Activated CD4-positive, alpha-beta T cell treated with anti-CD3 and anti-CD28 coated beads, Interleukin-2, Interleukin-6, amounts not matched to agents 100 ng/mL and 50 ng/mL, durations not matched to agents 16 hours and 8 hours (primary cell): ENCODE results near the gene PDXDC1.
"Not testable (repeated sequence)": the region's sequence is repeated elsewhere in the genome, so short reads cannot be mapped to it uniquely, and the experiment has no call there.

ENCODE experiments used
- DNase-seq: peaks from one replicate; pipeline ENCODE4 v3.0.0-alpha.2; 2020

The PDXDC1 gene

DNA sequence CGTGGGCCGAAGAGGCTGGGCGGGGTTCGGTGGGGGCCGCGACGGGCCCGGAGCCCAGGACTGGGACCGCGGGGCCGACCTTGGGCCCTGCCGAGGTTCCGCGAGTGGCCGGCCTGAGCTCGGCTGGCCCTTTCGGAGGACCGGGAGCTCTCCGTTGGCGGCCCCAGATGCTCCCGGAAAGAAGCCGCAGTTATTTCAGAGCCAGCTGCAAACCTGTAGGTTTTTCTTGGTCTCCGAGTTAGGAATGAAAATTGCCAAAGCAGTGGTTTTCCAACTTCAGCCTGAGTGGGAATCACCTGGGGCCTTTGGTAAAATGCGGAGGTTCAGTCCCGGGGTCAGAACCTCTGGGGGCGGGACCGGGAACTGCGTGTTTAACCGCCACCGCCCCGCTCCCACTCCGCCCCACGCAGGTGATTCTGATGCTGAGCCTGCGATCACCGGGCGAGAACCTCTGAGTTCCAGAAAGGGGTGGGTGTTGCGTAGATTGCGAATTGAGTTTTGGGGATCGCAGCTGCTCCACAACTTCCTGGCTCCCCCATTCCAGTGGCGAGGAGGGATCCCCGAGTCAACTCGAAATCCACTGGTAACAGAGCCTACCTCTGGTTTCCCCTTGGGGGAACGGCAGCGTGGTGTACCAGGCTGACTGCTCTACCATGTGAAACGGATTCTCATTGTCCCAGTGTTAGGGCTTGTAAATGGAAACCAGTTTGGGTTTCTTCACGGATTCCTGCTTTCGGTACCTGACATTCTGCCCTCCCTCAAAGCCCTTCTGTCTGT is 780 bp downstream of the PDXDC1 start:
- peak; percentile 51 for DNase-seq

DNA sequence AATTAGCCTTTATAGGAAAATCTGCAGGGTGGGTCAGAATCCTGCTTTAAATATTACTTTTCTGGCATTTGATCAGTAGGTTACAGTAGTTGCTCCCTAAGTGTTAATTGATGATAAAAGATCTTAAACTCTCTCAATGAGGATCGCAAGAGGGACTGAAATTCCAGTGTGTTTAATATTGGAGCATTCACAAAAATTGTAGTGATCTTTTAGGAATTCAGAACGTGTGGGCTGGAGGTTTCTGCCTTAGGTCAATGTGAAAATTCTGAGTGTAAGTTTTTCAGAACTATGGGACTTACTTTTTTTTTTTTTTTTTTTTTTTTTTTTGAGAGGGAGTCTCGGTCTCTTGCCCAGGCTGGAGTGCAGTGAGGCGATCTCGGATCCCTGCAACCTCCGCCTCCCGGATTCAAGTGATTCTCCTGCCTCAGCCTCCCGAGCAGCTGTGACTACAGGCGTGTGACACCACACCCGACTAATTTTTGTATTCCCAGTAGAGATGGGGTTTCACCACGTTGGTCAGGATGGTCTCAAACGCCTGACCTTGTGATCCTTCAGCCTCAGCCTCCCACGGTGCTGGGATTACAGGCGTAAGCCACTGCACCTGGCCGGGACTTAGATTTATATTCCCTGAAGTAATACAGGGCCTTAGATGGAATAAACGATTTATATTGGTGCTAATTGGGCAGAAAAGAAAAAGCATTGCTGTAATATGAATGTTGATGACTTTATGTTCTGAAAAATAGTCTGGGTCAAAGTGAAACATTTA is 2.3 kb downstream of the PDXDC1 start:
- not testable (repeated sequence) for DNase-seq

DNA sequence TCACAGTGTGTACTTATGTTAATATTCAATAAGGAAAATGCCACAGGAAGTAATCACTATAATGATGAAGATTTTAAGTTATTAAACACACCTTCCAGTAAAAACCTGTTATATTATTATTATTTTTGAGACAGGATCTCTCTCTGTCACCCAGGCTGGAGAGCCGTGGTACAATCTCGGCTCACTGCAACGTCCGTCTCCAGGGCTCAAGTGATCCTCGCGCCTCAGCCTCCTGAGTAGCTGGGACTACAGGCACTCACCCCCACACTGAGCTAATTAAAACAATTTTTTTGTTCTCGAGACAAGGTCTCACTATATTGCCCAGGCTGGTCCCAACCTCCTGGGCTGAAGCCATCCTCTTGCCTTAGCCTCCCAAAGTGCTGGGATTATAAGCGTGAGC is 3.5 kb downstream of the PDXDC1 start:
- DNase-seq = not testable (repeated sequence)

- not testable (repeated sequence) for DNase-seq
Measured at GRCh38 chr16:14978908-14979307, 4.1 kb downstream of the PDXDC1 start.

GRCh38 chr16:14981234-14981633 is 6.4 kb downstream of the PDXDC1 start:
- DNase-seq = not testable (repeated sequence)

DNA sequence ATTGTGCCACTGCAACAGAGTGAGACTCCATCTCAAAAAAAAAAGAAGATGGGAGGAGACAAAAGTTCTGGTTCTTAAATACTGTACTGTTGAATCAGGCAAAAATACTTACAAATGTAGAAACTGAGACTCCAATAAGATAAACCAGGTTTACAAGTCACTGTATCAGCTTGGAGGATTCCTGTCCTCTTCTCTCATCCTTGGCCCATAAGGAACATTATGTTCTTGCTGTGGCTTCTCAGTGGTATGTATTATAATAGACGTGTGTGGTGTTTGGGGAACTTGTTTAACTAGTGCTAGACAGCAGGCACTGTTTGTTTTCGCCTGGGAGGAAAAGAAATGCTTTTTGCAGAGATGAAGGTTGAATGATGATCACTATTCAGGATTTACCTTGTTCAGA is 7.7 kb downstream of the PDXDC1 start:
- DNase-seq = not testable (repeated sequence)

DNA sequence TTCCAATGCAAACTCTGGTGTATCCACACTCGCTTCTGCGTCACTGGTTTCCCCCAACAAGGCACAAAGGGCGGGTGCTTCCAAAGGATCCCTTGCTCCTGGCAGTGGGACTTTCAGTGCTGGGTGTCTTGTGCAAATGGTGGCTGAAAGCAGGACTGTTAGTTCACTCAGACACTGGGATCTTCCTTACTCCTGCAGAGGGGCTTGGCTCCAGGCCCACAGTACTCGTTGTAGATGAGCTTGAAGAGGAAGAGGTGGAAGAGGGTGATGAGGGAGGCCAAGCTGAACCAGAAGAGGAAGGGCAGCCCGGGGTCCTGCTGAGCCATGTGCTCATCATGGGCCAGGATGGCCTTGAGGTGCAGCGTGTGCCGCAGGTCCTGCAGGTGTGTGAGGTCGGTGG is 13.3 kb downstream of the PDXDC1 start:
- not testable (repeated sequence) for DNase-seq

GRCh38 chr16:14988661-14989191 is 13.9 kb downstream of the PDXDC1 start:
- DNase-seq = not testable (repeated sequence)

DNA sequence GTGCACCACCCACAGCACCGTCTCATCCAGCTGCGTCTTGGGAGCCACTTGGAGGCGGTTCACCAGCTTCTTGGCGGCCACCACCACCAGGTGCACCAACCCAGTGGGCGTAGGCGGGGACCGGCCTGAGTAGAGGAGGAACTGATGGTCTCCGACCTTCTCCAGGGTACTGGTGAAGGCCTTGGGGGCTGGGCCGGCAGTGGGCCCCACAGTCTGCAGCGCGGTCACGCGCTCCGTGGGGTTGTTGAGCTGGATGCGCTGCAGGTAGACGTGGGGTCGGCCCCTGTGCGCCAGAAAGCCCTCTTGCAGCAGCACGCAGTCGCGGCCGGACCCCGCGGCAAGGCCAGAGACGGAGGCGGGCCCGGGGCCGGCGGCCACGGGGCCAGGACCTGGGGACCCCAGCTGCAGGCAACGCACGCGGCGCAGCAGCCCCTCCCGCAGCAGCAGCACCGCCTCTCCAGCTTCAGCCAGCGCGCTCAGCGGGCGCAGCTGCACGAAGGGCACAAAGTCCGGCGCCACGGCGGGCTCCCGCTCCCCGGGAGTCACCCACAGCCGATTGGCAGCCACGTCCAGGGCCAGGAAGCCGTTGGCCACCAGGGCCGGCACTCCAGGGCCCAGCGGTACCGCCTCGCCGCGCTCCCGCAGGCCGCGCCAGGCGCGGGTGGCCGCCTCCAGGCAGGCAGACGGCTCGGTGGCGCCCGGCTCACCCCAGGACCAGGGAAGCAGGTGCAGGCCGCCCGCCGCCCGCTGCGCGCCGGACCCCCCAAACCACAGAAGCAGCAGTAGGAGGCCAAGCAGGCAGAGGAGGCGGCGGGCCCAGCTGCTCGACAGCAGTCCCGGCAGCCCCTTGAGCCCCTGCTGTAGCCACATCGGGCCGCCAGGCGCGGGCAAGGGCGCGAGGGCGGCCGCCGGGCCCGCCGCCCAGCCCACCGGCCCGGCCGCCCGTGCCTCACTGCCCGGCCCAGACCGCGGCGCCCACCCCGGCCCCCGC is 14.8 kb downstream of the PDXDC1 start:
- DNase-seq = not testable (repeated sequence)

DNA sequence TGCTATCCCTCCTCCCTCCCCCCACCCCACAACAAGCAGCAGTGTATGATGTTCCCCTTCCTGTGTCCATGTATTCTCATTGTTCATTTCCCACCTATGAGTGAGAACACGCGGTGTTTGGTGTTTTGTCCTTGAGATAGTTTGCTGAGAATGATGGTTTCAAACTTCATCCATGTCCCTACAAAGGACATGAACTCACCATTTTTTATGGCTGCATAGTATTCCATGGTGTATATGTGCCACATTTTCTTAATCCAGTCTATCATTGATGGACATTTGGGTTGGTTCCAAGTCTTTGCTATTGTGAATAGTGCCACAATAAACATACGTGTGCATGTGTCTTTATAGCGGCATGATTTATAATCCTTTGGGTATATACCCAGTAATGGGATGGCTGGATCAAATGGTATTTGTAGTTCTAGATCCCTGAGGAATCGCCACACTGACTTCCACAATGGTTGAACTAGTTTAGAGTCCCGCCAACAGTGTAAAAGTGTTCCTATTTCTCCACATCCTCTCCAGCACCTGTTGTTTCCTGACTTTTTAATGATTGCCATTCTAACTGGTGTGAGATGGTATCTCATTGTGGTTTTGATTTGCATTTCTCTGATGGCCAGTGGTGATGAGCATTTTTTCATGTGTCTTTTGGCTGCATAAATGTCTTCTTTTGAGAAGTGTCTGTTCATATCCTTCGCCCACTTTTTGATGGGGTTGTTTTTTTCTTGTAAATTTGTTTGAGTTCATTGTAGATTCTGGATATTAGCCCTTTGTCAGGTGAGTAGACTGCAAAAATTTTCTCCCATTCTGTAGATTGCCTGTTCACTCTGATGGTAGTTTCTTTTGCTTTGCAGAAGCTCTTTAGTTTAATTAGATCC is 18.7 kb downstream of the PDXDC1 start:
- not testable (repeated sequence) for DNase-seq

- DNase-seq = not testable (repeated sequence)
Measured at GRCh38 chr16:14996702-14997101, 21.9 kb downstream of the PDXDC1 start.

- DNase-seq = not testable (repeated sequence)
Measured at GRCh38 chr16:14998300-14998699, 23.5 kb downstream of the PDXDC1 start.

GRCh38 chr16:14999845-15000244 is 25.0 kb downstream of the PDXDC1 start:
- not testable (repeated sequence) for DNase-seq

- DNase-seq = not testable (repeated sequence)
Measured at GRCh38 chr16:15002448-15002847, 27.6 kb downstream of the PDXDC1 start.

DNA sequence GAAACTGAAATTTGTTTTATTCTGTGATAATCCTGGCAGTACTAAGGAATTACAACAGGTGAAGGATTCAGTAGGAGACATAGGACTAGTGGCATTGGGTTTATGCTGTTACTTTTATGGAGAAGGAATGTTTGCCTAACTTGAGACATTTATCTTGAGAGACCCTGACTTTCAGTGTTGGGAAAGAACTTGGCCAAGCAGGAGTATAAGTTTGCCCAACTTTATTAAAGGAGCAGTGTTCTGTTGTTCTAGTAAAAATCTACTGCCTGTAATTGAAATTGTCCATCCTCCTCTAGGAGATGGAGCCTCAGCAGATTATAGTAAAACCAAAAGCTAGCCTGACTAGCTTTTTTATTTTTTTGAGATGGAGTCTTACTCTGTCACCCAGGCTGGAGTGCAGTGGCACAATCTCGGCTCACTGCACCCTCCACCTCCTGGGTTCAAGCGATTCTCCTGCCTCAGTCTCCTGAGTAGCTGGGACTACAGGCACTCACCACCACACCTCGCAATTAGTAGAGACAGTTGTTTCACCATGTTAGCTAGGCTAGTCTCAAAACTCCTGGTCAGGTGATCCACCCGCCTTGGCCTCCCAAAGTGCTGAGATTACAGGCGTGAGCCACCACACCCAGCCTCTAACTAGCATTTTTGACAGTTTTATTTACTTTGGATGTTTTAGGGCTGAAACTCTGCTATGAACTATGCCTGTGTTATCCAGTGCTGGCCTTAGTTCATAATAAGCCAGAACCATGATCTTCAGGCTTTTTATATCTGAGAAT is 30.7 kb downstream of the PDXDC1 start:
- DNase-seq = not testable (repeated sequence)

DNA sequence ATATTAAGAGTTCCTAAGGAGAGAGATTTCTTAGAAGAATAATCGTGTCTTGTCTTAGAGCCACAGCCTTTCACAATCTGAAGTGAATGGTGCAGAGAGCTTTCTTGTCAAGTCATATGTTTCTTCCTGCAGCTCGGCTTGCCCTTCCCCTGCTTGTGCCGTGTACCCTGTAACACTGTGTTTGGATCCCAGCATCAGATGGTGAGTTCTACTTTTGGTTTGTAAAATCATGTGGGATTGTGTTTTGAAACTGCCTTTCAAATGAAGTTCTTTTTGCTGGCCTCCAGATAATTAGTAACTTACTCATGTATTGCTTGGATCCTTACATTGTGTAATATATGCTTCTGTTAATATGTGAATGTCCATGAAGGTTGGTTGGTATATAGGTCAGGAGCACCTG is 33.8 kb downstream of the PDXDC1 start:
- DNase-seq = not testable (repeated sequence)

- DNase-seq = not testable (repeated sequence)
Measured at GRCh38 chr16:15012941-15013340, 38.1 kb downstream of the PDXDC1 start.

DNA sequence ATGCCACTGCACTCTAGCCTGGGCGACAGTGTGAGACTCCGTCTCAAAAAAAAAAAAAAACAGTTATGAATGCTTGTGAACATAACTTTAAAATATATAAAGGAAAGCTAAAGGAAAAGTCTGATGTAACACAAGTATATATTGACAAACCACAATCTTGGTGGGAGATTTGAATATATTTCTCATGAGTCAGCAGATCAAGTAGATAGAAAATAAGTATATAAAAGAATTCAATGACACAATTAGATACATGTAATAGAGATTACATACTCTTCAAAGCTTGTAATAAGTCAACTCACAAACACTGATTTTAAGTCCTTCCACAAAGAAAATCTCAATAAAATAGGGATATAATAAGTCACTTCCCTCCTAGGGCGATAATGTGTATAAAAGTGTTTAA is 40.8 kb downstream of the PDXDC1 start:
- not testable (repeated sequence) for DNase-seq

DNA sequence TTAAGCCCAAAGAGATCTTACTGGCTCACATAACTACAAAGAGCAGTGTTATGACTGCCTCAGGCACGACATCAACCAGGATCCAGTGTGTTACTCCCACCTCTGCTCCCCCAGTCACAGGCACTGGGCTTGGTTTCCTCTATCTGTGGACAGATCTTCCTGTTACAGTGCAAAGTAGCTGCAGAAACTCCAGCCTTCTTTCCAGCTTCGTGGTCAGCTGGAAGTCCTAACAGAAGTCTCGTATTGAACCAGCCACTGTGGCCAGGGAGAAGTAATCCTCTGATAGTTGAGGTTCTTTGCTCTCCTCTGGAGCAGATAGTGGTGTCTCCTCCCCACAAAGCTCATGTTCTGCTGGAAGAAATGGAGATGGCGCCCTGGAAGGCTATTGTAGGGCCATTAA is 41.5 kb downstream of the PDXDC1 start:
- not testable (repeated sequence) for DNase-seq

DNA sequence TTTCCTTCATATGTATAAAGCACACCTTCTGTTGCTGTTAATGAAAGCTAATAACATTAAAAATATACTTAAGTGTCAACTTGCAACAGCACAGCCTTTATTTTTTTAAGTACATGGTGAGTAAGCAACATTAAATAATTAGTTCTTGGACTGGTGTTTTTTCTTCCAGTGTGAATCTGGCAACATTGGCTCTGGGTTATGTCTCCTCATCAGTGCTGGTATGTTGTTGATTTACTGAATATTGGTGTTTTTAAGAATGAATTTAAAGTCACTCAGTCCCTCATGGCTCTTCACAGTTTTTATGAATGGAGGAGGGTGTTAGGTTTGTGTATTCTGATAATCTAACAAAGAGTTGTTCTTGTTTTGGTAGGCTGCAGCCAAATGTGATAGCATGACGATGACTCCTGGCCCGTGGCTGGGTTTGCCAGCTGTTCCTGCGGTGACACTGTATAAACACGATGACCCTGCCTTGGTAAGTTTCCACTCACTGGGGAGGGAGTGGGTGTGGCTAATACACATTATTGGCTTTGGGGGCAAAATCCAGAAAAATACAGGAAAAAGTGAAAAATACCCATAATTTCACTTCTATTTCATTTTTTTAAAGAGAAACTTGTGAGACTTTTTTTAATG is 42.2 kb downstream of the PDXDC1 start:
- not testable (repeated sequence) for DNase-seq
